K562 (cell line): ENCODE results near the gene PHOX2A. TPM values are rescaled to one million over a fixed set of nuclear protein-coding genes. Genes with fewer than 3 reads are reported as not detected.

Experiments
- C11orf30 ChIP-seq: fragments of 450-650 bp; IDR thresholded peaks from 2 replicates; pipeline ENCODE4 v1.6.1; 2016; ENCODE audit warnings: low read depth, mild to moderate bottlenecking
- ESRRB ChIP-seq: fragments of 250-450 bp; sonication (Bioruptor Pico); IDR thresholded peaks from 2 replicates; pipeline ENCODE4 v1.5.0; 2020; ENCODE audit warnings: mild to moderate bottlenecking, moderate library complexity, borderline replicate concordance
- FOXK2 ChIP-seq, 2 experiments: fragments of 450-650 bp; IDR thresholded peaks in 1 of 2; conservative IDR thresholded peaks in 1 of 2; 2 replicates each; pipeline ENCODE4 v1.6.1; 2016; ENCODE audit warnings: low read depth in 2 of 2, mild to moderate bottlenecking in 1 of 2
- HMG20A ChIP-seq: fragments of 450-650 bp; formaldehyde crosslinking; conservative IDR thresholded peaks from 2 replicates; pipeline ENCODE4 v1.4.0; 2020; ENCODE audit warnings: mild to moderate bottlenecking, mixed read lengths
- JUN ChIP-seq, 2 experiments: sonication (generic) in 1 of 2; formaldehyde crosslinking in 1 of 2; IDR thresholded peaks; 2 replicates each; pipeline versions ENCODE4 v1.6.1 to v1.8.0; 2012 to 2022; ENCODE audit warnings: borderline replicate concordance in 2 of 2, mild to moderate bottlenecking in 2 of 2, improper control_type of control experiment in 1 of 2, low read depth in 1 of 2, low read length in 1 of 2, missing genetic modification reagents in 1 of 2
- NCOA2 ChIP-seq, 2 experiments: fragments of 450-650 bp; IDR thresholded peaks; 2 replicates each; pipeline ENCODE4 v1.6.1; 2018; ENCODE audit warnings: mild to moderate bottlenecking in 2 of 2, moderate library complexity in 1 of 2; ENCODE audit not compliant: partially characterized antibody in 2 of 2
- PHB ChIP-seq: fragments of 250-450 bp; sonication (Bioruptor Pico); IDR thresholded peaks from 2 replicates; pipeline ENCODE4 v1.5.0; 2021
- PHF8 ChIP-seq: fragments of 200-600 bp; sonication (generic); IDR thresholded peaks from 2 replicates; pipeline ENCODE4 v1.6.1; 2012; ENCODE audit warnings: mixed run types, mild to moderate bottlenecking, inconsistent platforms, low read length, moderate library complexity, borderline replicate concordance
- POU5F1 ChIP-seq: fragments of 150-350 bp; IDR thresholded peaks from 2 replicates; pipeline ENCODE4 v1.6.1; 2014; ENCODE audit warnings: borderline replicate concordance, low read length, low read depth, mild to moderate bottlenecking; ENCODE audit not compliant: partially characterized antibody
- ZNF699 ChIP-seq: fragments of 250-450 bp; sonication (Bioruptor Pico); IDR thresholded peaks from 2 replicates; pipeline ENCODE4 v1.8.0; 2021; ENCODE audit warnings: mild to moderate bottlenecking, moderate library complexity; ENCODE audit not compliant: insufficient replicate concordance
- polyA plus RNA-seq, 8 experiments: library from polyadenylated mRNA; depleted of rRNA in 4 of 8; stranded (reverse) in 5 of 8; unstranded in 3 of 8; fragments of >200 nt; fragmentation: Nextera tagmentation in 2 of 8; fragmentation: Illumina TruSeq in 1 of 8; extraction: Ambion mirVana in 2 of 8; extraction: Trizol in 1 of 8; gene quantifications; 2 replicates each; pipeline versions ENCODE4 v1.2.1 to v1.2.3, GENCODE V29; 2011 to 2014; ENCODE audit warnings: inconsistent platforms in 1 of 8, missing spikeins in 1 of 8
- total RNA-seq, 7 experiments: library from RNA; depleted of rRNA in 6 of 7; stranded (reverse); fragments of >200 nt in 6 of 7; fragmentation: Illumina TruSeq in 2 of 7; extraction: Trizol in 2 of 7; gene quantifications; 2 replicates each; pipeline versions ENCODE4 v1.2.1 to v1.2.3, GENCODE V29; 2011 to 2021; ENCODE audit warnings: low replicate concordance in 1 of 7
- TF ChIP-seq, protein P1 (sequence below): fragments of 250-450 bp; sonication (Bioruptor Pico); IDR thresholded peaks from 2 replicates; pipeline ENCODE4 v1.4.0; 2020
- TF ChIP-seq, protein P2 (sequence below): fragments of 250-450 bp; sonication (Bioruptor Pico); IDR thresholded peaks from 2 replicates; pipeline ENCODE4 v1.5.0; 2021; ENCODE audit warnings: mild to moderate bottlenecking, borderline replicate concordance
- TF ChIP-seq, protein P3 (sequence below), 2 experiments: IDR thresholded peaks in 1 of 2; conservative IDR thresholded peaks in 1 of 2; 2 replicates each; pipeline ENCODE4 v1.6.1; 2016; ENCODE audit warnings: low read depth in 2 of 2, mild to moderate bottlenecking in 1 of 2, missing compliant biosample characterization in 1 of 2, missing genetic modification characterization in 1 of 2, moderate library complexity in 1 of 2
- TF ChIP-seq, protein P4 (sequence below): fragments of 450-650 bp; IDR thresholded peaks from 2 replicates; pipeline ENCODE4 v1.6.1; 2016

The PHOX2A gene
- total and polyA plus RNA-seq, 9 of the 15 experiments (the other 6 are each of a cell fraction or from before 2014, with no cell fraction given) = not detected

DNA sequence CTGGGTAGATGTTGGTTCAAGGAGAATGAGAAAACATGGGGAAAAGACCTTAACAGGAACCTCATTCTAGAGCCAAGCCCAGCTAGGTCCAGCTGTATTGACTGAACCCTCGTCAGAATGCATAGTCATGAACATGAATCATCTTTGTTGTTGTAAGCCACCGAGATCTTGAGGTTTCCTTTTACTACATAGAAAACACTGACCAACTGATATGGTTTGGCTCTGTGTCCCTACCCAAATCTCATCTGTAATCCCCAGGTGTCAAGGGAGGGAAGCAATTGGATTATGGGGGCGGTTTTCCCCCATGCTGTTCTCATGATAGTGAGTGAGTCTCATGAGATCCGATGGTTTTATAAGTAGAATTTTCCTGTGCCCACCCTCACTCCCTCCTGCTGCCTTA lies 19.4 kb upstream of the PHOX2A start (continued):
- 0 out of 4 replicates have a peak, but pooled peaks of 1 of the 2 experiments have one; percentile 30 for TF ChIP-seq FOXK2 (conservative IDR thresholded peaks at IDR 0.05 in 1 of 2, IDR thresholded peaks at IDR 0.05 in 1 of 2; ENCODE audit: low read depth in 2 of 2)
- TF ChIP-seq PHB = no peak
- TF ChIP-seq, protein P1, sequence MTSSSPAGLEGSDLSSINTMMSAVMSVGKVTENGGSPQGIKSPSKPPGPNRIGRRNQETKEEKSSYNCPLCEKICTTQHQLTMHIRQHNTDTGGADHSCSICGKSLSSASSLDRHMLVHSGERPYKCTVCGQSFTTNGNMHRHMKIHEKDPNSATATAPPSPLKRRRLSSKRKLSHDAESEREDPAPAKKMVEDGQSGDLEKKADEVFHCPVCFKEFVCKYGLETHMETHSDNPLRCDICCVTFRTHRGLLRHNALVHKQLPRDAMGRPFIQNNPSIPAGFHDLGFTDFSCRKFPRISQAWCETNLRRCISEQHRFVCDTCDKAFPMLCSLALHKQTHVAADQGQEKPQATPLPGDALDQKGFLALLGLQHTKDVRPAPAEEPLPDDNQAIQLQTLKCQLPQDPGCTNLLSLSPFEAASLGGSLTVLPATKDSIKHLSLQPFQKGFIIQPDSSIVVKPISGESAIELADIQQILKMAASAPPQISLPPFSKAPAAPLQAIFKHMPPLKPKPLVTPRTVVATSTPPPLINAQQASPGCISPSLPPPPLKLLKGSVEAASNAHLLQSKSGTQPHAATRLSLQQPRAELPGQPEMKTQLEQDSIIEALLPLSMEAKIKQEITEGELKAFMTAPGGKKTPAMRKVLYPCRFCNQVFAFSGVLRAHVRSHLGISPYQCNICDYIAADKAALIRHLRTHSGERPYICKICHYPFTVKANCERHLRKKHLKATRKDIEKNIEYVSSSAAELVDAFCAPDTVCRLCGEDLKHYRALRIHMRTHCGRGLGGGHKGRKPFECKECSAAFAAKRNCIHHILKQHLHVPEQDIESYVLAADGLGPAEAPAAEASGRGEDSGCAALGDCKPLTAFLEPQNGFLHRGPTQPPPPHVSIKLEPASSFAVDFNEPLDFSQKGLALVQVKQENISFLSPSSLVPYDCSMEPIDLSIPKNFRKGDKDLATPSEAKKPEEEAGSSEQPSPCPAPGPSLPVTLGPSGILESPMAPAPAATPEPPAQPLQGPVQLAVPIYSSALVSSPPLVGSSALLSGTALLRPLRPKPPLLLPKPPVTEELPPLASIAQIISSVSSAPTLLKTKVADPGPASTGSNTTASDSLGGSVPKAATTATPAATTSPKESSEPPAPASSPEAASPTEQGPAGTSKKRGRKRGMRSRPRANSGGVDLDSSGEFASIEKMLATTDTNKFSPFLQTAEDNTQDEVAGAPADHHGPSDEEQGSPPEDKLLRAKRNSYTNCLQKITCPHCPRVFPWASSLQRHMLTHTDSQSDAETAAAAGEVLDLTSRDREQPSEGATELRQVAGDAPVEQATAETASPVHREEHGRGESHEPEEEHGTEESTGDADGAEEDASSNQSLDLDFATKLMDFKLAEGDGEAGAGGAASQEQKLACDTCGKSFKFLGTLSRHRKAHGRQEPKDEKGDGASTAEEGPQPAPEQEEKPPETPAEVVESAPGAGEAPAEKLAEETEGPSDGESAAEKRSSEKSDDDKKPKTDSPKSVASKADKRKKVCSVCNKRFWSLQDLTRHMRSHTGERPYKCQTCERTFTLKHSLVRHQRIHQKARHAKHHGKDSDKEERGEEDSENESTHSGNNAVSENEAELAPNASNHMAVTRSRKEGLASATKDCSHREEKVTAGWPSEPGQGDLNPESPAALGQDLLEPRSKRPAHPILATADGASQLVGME (CRISPR knock-in tag) = no peak
- no peak for TF ChIP-seq HMG20A (CRISPR knock-in tag)
- no peak for TF ChIP-seq ZNF699
- TF ChIP-seq ESRRB (CRISPR knock-in tag) = no peak
- TF ChIP-seq, protein P2, sequence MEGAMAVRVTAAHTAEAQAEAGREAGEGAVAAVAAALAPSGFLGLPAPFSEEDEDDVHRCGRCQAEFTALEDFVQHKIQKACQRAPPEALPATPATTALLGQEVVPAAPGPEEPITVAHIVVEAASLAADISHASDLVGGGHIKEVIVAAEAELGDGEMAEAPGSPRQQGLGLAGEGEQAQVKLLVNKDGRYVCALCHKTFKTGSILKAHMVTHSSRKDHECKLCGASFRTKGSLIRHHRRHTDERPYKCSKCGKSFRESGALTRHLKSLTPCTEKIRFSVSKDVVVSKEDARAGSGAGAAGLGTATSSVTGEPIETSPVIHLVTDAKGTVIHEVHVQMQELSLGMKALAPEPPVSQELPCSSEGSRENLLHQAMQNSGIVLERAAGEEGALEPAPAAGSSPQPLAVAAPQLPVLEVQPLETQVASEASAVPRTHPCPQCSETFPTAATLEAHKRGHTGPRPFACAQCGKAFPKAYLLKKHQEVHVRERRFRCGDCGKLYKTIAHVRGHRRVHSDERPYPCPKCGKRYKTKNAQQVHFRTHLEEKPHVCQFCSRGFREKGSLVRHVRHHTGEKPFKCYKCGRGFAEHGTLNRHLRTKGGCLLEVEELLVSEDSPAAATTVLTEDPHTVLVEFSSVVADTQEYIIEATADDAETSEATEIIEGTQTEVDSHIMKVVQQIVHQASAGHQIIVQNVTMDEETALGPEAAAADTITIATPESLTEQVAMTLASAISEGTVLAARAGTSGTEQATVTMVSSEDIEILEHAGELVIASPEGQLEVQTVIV = no peak
- peak; percentile 64; the same call in 1 of the 2 replicates for TF ChIP-seq JUN (IDR thresholded peaks at IDR 0.05; ENCODE audit: borderline replicate concordance, low read depth, low read length)
- no peak for TF ChIP-seq JUN (CRISPR knock-in tag; IDR thresholded peaks at IDR 0.05; ENCODE audit: borderline replicate concordance)
- TF ChIP-seq, protein P3, sequence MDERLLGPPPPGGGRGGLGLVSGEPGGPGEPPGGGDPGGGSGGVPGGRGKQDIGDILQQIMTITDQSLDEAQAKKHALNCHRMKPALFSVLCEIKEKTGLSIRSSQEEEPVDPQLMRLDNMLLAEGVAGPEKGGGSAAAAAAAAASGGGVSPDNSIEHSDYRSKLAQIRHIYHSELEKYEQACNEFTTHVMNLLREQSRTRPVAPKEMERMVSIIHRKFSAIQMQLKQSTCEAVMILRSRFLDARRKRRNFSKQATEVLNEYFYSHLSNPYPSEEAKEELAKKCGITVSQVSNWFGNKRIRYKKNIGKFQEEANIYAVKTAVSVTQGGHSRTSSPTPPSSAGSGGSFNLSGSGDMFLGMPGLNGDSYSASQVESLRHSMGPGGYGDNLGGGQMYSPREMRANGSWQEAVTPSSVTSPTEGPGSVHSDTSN (CRISPR knock-in tag; IDR thresholded peaks at IDR 0.05; ENCODE audit: low read depth) = no peak
- TF ChIP-seq, protein P3 (tag; conservative IDR thresholded peaks at IDR 0.05; ENCODE audit: low read depth) = 0 out of 2 replicates have a peak, but pooled peaks have one; percentile 26
- TF ChIP-seq, protein P4, sequence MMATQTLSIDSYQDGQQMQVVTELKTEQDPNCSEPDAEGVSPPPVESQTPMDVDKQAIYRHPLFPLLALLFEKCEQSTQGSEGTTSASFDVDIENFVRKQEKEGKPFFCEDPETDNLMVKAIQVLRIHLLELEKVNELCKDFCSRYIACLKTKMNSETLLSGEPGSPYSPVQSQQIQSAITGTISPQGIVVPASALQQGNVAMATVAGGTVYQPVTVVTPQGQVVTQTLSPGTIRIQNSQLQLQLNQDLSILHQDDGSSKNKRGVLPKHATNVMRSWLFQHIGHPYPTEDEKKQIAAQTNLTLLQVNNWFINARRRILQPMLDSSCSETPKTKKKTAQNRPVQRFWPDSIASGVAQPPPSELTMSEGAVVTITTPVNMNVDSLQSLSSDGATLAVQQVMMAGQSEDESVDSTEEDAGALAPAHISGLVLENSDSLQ = peak; percentile 31; the same call in 1 of the 2 replicates
- TF ChIP-seq C11orf30 = peak; percentile 74
- TF ChIP-seq POU5F1 = no peak
- no peak for TF ChIP-seq NCOA2 (IDR thresholded peaks at IDR 0.05; ENCODE audit: partially characterized antibody in 2 of 2)
- TF ChIP-seq PHF8 = no peak
